Measurements from ENCODE around the gene ARL5C. TPM values are rescaled to one million over a fixed set of nuclear protein-coding genes. Genes with fewer than 3 reads are reported as not detected.

Gene ARL5C
- total and polyA plus RNA-seq, 4 donors, result not detected

- Histone ChIP-seq H3K36me3 (ENCODE audit: control insufficient read depth in 4 of 4, insufficient read depth in 3 of 4, low read depth in 1 of 4, low read length in 3 of 4) (no peaks in the 10 kb centered on the region), H3K9me3 (ENCODE audit: control insufficient read depth in 4 of 4, low read length in 3 of 4) (no peaks in the 10 kb centered on the region), H3K27me3 (ENCODE audit: control insufficient read depth in 4 of 4, insufficient read depth in 4 of 4, low read length in 3 of 4) (no peaks in the 10 kb centered on the region), H3K9ac (ENCODE audit: low read depth in 1 of 2, low read length in 2 of 2) (no peak overlapping the region), H3K4me1 (ENCODE audit: control insufficient read depth in 4 of 4, insufficient read depth in 4 of 4, low read length in 3 of 4) (peaks cover 0 to 8% (median 4%) of the 10 kb centered on the region in 4 donors), H3K4me3 (ENCODE audit: low read depth in 1 of 3, low read length in 3 of 3) (no peak overlapping the region), H3K27ac (ENCODE audit: low read depth in 1 of 2, low read length in 2 of 2) (no peak overlapping the region)
- DNase-seq (ENCODE audit: low spot score), result no peak
- TF ChIP-seq REST (IDR thresholded peaks at IDR 0.05), result no peak
- TF ChIP-seq HNF4A (conservative IDR thresholded peaks at IDR 0.05), result no peak
- no peak for TF ChIP-seq RAD21 (IDR thresholded peaks at IDR 0.05)
- TF ChIP-seq YY1 (IDR thresholded peaks at IDR 0.05), result no peak
- no peak for TF ChIP-seq RXRA (IDR thresholded peaks at IDR 0.05)
- no peak for TF ChIP-seq EGR1 (IDR thresholded peaks at IDR 0.05; ENCODE audit: low read depth in 2 of 2)
- TF ChIP-seq GABPA (IDR thresholded peaks at IDR 0.05 in 1 of 2, conservative IDR thresholded peaks at IDR 0.05 in 1 of 2), result no peak
- TF ChIP-seq TAF1 (conservative IDR thresholded peaks at IDR 0.05), result no peak
- TF ChIP-seq HNF4G (IDR thresholded peaks at IDR 0.05), result no peak
- TF ChIP-seq ATF3 (IDR thresholded peaks at IDR 0.05), result no peak
- TF ChIP-seq NR2F2 (IDR thresholded peaks at IDR 0.05), result no peak
- WGBS, result 87% methylated on average over 10 of the region's 10 CpGs
Observed at GRCh38 chr17:39193346-39193745, 27.4 kb upstream of the ARL5C start.

GRCh38 chr17:39192901-39193300 is 26.9 kb upstream of the ARL5C start:
- Histone ChIP-seq H3K9me3 (ENCODE audit: control insufficient read depth in 4 of 4, low read length in 3 of 4) (no peaks in the 10 kb centered on the region), H3K36me3 (ENCODE audit: control insufficient read depth in 4 of 4, insufficient read depth in 3 of 4, low read depth in 1 of 4, low read length in 3 of 4) (no peaks in the 10 kb centered on the region), H3K9ac (ENCODE audit: low read depth in 1 of 2, low read length in 2 of 2) (no peak overlapping the region), H3K4me1 (ENCODE audit: control insufficient read depth in 4 of 4, insufficient read depth in 4 of 4, low read length in 3 of 4) (peaks cover 0 to 8% (median 3%) of the 10 kb centered on the region in 4 donors), H3K4me3 (ENCODE audit: low read depth in 1 of 3, low read length in 3 of 3) (no peak overlapping the region), H3K27me3 (ENCODE audit: control insufficient read depth in 4 of 4, insufficient read depth in 4 of 4, low read length in 3 of 4) (no peaks in the 10 kb centered on the region), H3K27ac (ENCODE audit: low read depth in 1 of 2, low read length in 2 of 2) (no peak overlapping the region)
- TF ChIP-seq REST (IDR thresholded peaks at IDR 0.05) (no peak), FOXA1 (IDR thresholded peaks at IDR 0.05) (no peak), YY1 (IDR thresholded peaks at IDR 0.05) (no peak), RXRA (IDR thresholded peaks at IDR 0.05) (no peak), NR2F2 (IDR thresholded peaks at IDR 0.05) (no peak), ATF3 (IDR thresholded peaks at IDR 0.05) (no peak), TAF1 (conservative IDR thresholded peaks at IDR 0.05) (no peak), EGR1 (IDR thresholded peaks at IDR 0.05; ENCODE audit: low read depth in 2 of 2) (no peak)
- TF ChIP-seq, protein P1, sequence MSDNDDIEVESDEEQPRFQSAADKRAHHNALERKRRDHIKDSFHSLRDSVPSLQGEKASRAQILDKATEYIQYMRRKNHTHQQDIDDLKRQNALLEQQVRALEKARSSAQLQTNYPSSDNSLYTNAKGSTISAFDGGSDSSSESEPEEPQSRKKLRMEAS (IDR thresholded peaks at IDR 0.05), result no peak
- TF ChIP-seq, protein P2, sequence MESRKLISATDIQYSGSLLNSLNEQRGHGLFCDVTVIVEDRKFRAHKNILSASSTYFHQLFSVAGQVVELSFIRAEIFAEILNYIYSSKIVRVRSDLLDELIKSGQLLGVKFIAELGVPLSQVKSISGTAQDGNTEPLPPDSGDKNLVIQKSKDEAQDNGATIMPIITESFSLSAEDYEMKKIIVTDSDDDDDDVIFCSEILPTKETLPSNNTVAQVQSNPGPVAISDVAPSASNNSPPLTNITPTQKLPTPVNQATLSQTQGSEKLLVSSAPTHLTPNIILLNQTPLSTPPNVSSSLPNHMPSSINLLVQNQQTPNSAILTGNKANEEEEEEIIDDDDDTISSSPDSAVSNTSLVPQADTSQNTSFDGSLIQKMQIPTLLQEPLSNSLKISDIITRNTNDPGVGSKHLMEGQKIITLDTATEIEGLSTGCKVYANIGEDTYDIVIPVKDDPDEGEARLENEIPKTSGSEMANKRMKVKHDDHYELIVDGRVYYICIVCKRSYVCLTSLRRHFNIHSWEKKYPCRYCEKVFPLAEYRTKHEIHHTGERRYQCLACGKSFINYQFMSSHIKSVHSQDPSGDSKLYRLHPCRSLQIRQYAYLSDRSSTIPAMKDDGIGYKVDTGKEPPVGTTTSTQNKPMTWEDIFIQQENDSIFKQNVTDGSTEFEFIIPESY (IDR thresholded peaks at IDR 0.05), result no peak
- WGBS, result 94% methylated on average over 16 of the region's 16 CpGs
- no peak for DNase-seq (ENCODE audit: low spot score)

All from liver (tissue), 9 donors.